Upper lobe of left lung (tissue), 6 donors: ENCODE data around the gene CHD9. TPM values are rescaled to one million over a fixed set of nuclear protein-coding genes. Genes with fewer than 3 reads are reported as not detected.
"Not testable (repeated sequence)": the region's sequence is repeated elsewhere in the genome, so short reads cannot be mapped to it uniquely, and the experiment has no call there.

Experiments used
- ATAC-seq, 2 donors: fragments of 200-7000 bp; cut with Tn5 transposase; one replicate each; pipeline ENCODE4 v1.9.1; 2022; ENCODE audit warnings: mild to moderate bottlenecking in 2 of 2, moderate library complexity in 2 of 2; ENCODE audit not compliant: low FRiP score in 2 of 2
- DNase-seq, 2 donors: peaks; one replicate each; pipeline ENCODE4 v3.0.0-alpha.2; 2019 to 2020
- H3K27ac ChIP-seq, 4 donors: fragments of 200-600 bp; sonication (generic); one replicate each; pipeline ENCODE4 v1.5.1; 2016 to 2019
- H3K27me3 ChIP-seq, 4 donors: fragments of 200-600 bp; sonication (generic); one replicate each; pipeline ENCODE4 v1.5.1; 2017 to 2019
- H3K36me3 ChIP-seq, 4 donors: fragments of 200-600 bp; sonication (generic); one replicate each; pipeline ENCODE4 v1.5.1; 2016 to 2019
- H3K4me1 ChIP-seq, 4 donors: fragments of 200-600 bp; sonication (generic); one replicate each; pipeline ENCODE4 v1.5.1; 2018 to 2019
- H3K4me3 ChIP-seq, 4 donors: fragments of 200-600 bp; sonication (generic); one replicate each; pipeline ENCODE4 v1.5.1; 2017 to 2019; ENCODE audit warnings: mild to moderate bottlenecking in 2 of 4, moderate library complexity in 1 of 4
- H3K9me3 ChIP-seq, 4 donors: fragments of 200-600 bp; sonication (generic); one replicate each; pipeline ENCODE4 v1.5.1; 2018 to 2019
- CTCF ChIP-seq, 6 experiments: fragments of 450-650 bp in 4 of 6; fragments of 200-600 bp in 2 of 6; sonication (generic) in 2 of 6; IDR thresholded peaks; one replicate each; pipeline ENCODE4 v1.5.1; 2016 to 2019; ENCODE audit warnings: antibody characterized with exemption in 6 of 6
- EP300 ChIP-seq, 4 donors: sonication (generic); formaldehyde crosslinking; IDR thresholded peaks; one replicate each; pipeline ENCODE4 v1.5.1; 2017; ENCODE audit warnings: antibody characterized with exemption in 4 of 4, control low read depth in 2 of 4
- POLR2A ChIP-seq, 4 donors: fragments of 450-650 bp; IDR thresholded peaks; one replicate each; pipeline ENCODE4 v1.5.1; 2016 to 2017; ENCODE audit warnings: antibody characterized with exemption in 4 of 4, mild to moderate bottlenecking in 2 of 4
- POLR2AphosphoS5 ChIP-seq, 2 donors: sonication (generic); formaldehyde crosslinking; IDR thresholded peaks; one replicate each; pipeline ENCODE4 v1.5.1; 2017; ENCODE audit warnings: antibody characterized with exemption in 2 of 2
- WGBS, 2 donors: methylation state at CpG; one replicate each; pipeline ENCODE4 v1.1.5; 2017 to 2018; 5-methylcytosine and 5-hydroxymethylcytosine counted together
- total RNA-seq, 6 donors: library from RNA; depleted of rRNA in 4 of 6; stranded (reverse); fragments of >200 nt in 4 of 6; gene quantifications; one replicate each; pipeline versions ENCODE4 v1.1.0 to v1.2.1, GENCODE V29; 2016 to 2021
- donor health status: DM: no; HTN: no; CAD: no; lungs with moderate emphysema.
- donor health status: DM: no; HTN: yes; CAD: no; lungs with severe emphysema.

Gene CHD9
- total RNA-seq, 6 donors from 2014 or later, result 55.6 to 98.8 (median 68.3) TPM

- Histone ChIP-seq H3K4me3 (no peak overlapping the region), H3K27ac (no peak overlapping the region), H3K27me3 (no peaks in the 10 kb centered on the region), H3K9me3 (no peaks in the 10 kb centered on the region), H3K4me1 (no peaks in the 10 kb centered on the region), H3K36me3 (peaks cover 0 to 84% (median 33%) of the 10 kb centered on the region in 4 donors)
- ATAC-seq (no peak), DNase-seq (no peak)
- TF ChIP-seq CTCF (IDR thresholded peaks at IDR 0.05) (no peak), POLR2A (IDR thresholded peaks at IDR 0.05) (no peak), EP300 (IDR thresholded peaks at IDR 0.05) (no peak), POLR2AphosphoS5 (IDR thresholded peaks at IDR 0.05) (no peak)
- 91 to 92% methylated on average over 3 of the region's 3 CpGs for WGBS, 2 donors
Observed at GRCh38 chr16:53258809-53259208, 204.0 kb downstream of the CHD9 start.

DNA sequence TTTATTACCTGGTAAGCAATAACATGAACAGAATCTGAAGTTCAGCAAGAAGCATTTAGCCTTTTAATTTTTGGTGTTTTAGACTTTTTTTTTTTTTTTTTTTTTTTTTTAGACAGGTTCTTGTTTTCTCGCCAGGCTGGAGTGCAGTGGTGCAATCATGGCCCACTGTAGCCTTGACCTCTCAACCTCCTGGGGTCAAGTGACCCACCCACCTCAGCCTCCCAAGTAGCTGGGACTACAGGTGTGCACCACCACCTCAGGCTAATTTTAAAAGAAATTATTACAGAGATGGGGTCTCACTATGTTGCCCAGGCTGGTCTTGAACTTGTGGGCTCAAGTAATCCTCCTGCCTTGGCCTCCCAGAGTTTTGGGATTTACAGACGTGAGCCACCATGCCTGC lies 206.5 kb downstream of the CHD9 start:
- no peak for TF ChIP-seq POLR2AphosphoS5 (IDR thresholded peaks at IDR 0.05)
- no peak for TF ChIP-seq CTCF (IDR thresholded peaks at IDR 0.05)
- no peak for TF ChIP-seq POLR2A (IDR thresholded peaks at IDR 0.05)
- no peak for TF ChIP-seq EP300 (IDR thresholded peaks at IDR 0.05)
- DNase-seq (no peak), ATAC-seq (no peak)
- peaks cover 0 to 84% (median 20%) of the 10 kb centered on the region in 4 donors for H3K36me3 ChIP-seq
- no peak overlapping the region for H3K4me3 ChIP-seq
- H3K4me1 ChIP-seq, result no peaks in the 10 kb centered on the region
- H3K9me3 ChIP-seq, result no peaks in the 10 kb centered on the region
- 88 to 100% methylated on average over 2 of the region's 2 CpGs for WGBS, 2 donors
- H3K27ac ChIP-seq, result no peak overlapping the region
- no peaks in the 10 kb centered on the region for H3K27me3 ChIP-seq

- Histone ChIP-seq H3K36me3 (peaks cover 0 to 83% (median 16%) of the 10 kb centered on the region in 4 donors), H3K4me3 (no peak overlapping the region), H3K27me3 (no peaks in the 10 kb centered on the region), H3K27ac (no peak overlapping the region), H3K9me3 (no peaks in the 10 kb centered on the region), H3K4me1 (no peaks in the 10 kb centered on the region)
- ATAC-seq, result no peak
- TF ChIP-seq CTCF (IDR thresholded peaks at IDR 0.05) (no peak), EP300 (IDR thresholded peaks at IDR 0.05) (no peak), POLR2A (IDR thresholded peaks at IDR 0.05) (no peak), POLR2AphosphoS5 (IDR thresholded peaks at IDR 0.05) (no peak)
- no peak for DNase-seq
- 94 to 98% methylated on average over 2 of the region's 2 CpGs for WGBS, 2 donors
Observed at GRCh38 chr16:53262645-53263044, 207.9 kb downstream of the CHD9 start.

GRCh38 chr16:53266156-53266555 lies 211.4 kb downstream of the CHD9 start:
- no peak overlapping the region for H3K4me3 ChIP-seq
- DNase-seq, result no peak
- no peaks in the 10 kb centered on the region for H3K4me1 ChIP-seq
- no peak for TF ChIP-seq CTCF (IDR thresholded peaks at IDR 0.05)
- H3K27me3 ChIP-seq, result no peaks in the 10 kb centered on the region
- no peak for ATAC-seq
- no peaks in the 10 kb centered on the region for H3K9me3 ChIP-seq
- H3K36me3 ChIP-seq, result peaks cover 2 to 92% (median 19%) of the 10 kb centered on the region in 4 donors
- no peak overlapping the region for H3K27ac ChIP-seq

GRCh38 chr16:53278498-53278897 lies 223.7 kb downstream of the CHD9 start:
- Histone ChIP-seq H3K4me1 (peaks cover 0 to 14% (median 6%) of the 10 kb centered on the region in 4 donors), H3K36me3 (peaks cover 22 to 67% (median 48%) of the 10 kb centered on the region in 4 donors)
- not testable (repeated sequence) for H3K27me3 ChIP-seq, H3K4me3 ChIP-seq, H3K27ac ChIP-seq, DNase-seq, ATAC-seq, H3K9me3 ChIP-seq
- 94 to 97% methylated on average over 1 of the region's 2 CpGs for WGBS, 2 donors
